NCI-H446 (cell line): Measurements from ENCODE around the gene KIF24.
A peak's percentile ranks its signal among the peaks of the same experiment; 100 is the strongest.
"Not testable (repeated sequence)": the region's sequence is repeated elsewhere in the genome, so short reads cannot be mapped to it uniquely, and the experiment has no call there.

Experiments
- DNase-seq, 2 experiments: peaks; one replicate each; lab custom pipeline; 2025; lab: John Stamatoyannopoulos, UW

The KIF24 gene

GRCh38 chr9:34328987-34329832 lies at the start of gene KIF24, which contains the start of gene NUDT2:
TSS of gene KIF24 (minus strand) at chr9:34329268. CDS start at chr9:34311346, 17,922 bp downstream.
TSS of gene NUDT2 (plus strand) at chr9:34329569. CDS start at chr9:34339040, 9,471 bp downstream.
- peak; percentile 99 to 100 for DNase-seq

GRCh38 chr9:34378376-34379060 lies 49.5 kb upstream of the KIF24 start:
- no peak for DNase-seq

GRCh38 chr9:34377404-34377746 lies 48.3 kb upstream of the KIF24 start:
- DNase-seq: no peak

GRCh38 chr9:34376596-34377403 lies 47.7 kb upstream of the KIF24 start, which contains the start of gene MYORG:
TSS of gene MYORG (minus strand) at chr9:34376898. CDS start at chr9:34372943, 3,955 bp downstream.
- DNase-seq: peak; percentile 61 to 96

- DNase-seq: no peak
Measured at GRCh38 chr9:34375901-34376595, 47.0 kb upstream of the KIF24 start.

GRCh38 chr9:34374905-34375552 lies 46.0 kb upstream of the KIF24 start:
- peak in 1 of 2 experiments; percentile 20 for DNase-seq

- DNase-seq: no peak
Measured at GRCh38 chr9:34374339-34374738, 45.3 kb upstream of the KIF24 start.

- no peak for DNase-seq
Measured at GRCh38 chr9:34373749-34374148, 44.7 kb upstream of the KIF24 start.

GRCh38 chr9:34372467-34373011 lies 43.5 kb upstream of the KIF24 start:
- no peak for DNase-seq

GRCh38 chr9:34371886-34372466 lies 42.9 kb upstream of the KIF24 start:
- DNase-seq: no peak

- no peak for DNase-seq
Measured at GRCh38 chr9:34370970-34371880, 42.2 kb upstream of the KIF24 start.

GRCh38 chr9:34370335-34370969 lies 41.4 kb upstream of the KIF24 start:
- DNase-seq: no peak

GRCh38 chr9:34369636-34370035 lies 40.6 kb upstream of the KIF24 start:
- DNase-seq: no peak

- not testable (repeated sequence) for DNase-seq
Measured at GRCh38 chr9:34368796-34369195, 39.7 kb upstream of the KIF24 start.

GRCh38 chr9:34367751-34368410 lies 38.8 kb upstream of the KIF24 start:
- DNase-seq: not testable (repeated sequence)

GRCh38 chr9:34366365-34366764 lies 37.3 kb upstream of the KIF24 start:
- DNase-seq: no peak

GRCh38 chr9:34365282-34365681 lies 36.2 kb upstream of the KIF24 start:
- DNase-seq: no peak

- no peak for DNase-seq
Measured at GRCh38 chr9:34363619-34364351, 34.7 kb upstream of the KIF24 start.
